ENCODE measurements around the gene CFAP410.

The CFAP410 gene

GRCh38 chr21:44318489-44319285, 20.5 kb downstream of the CFAP410 start:
- TF ChIP-seq CTCF (IDR thresholded peaks at IDR 0.05), result no peak
- no peaks in the 10 kb centered on the region for H3K4me1 ChIP-seq
- H3K9me3 ChIP-seq (ENCODE audit: control insufficient read depth, low read length), result no peaks in the 10 kb centered on the region
- H3K27me3 ChIP-seq (ENCODE audit: control insufficient read depth, insufficient read depth, low read length), result no peaks in the 10 kb centered on the region
- no peak overlapping the region for H3K4me2 ChIP-seq (ENCODE audit: low read length)
- H2AFZ ChIP-seq, result no peak overlapping the region
- H3K36me3 ChIP-seq (ENCODE audit: control insufficient read depth, insufficient read depth, low read length), result no peaks in the 10 kb centered on the region
- no peak overlapping the region for H3K9ac ChIP-seq
- H3K79me2 ChIP-seq, result no peaks in the 10 kb centered on the region
- H3K27ac ChIP-seq, result no peak overlapping the region
- no peak overlapping the region for H3K4me3 ChIP-seq (ENCODE audit: low read depth, low read length)

GRCh38 chr21:44317871-44318270, 21.3 kb downstream of the CFAP410 start:
- Histone ChIP-seq H2AFZ (no peak overlapping the region), H3K27ac (no peak overlapping the region)

GRCh38 chr21:44317241-44317782, 21.9 kb downstream of the CFAP410 start:
- Histone ChIP-seq H3K36me3 (ENCODE audit: control insufficient read depth, insufficient read depth, low read length) (no peaks in the 10 kb centered on the region), H3K27ac (no peak overlapping the region), H3K9me3 (ENCODE audit: control insufficient read depth, low read length) (no peaks in the 10 kb centered on the region), H3K4me2 (ENCODE audit: low read length) (no peak overlapping the region), H3K4me1 (no peaks in the 10 kb centered on the region), H2AFZ (no peak overlapping the region), H3K4me3 (ENCODE audit: low read depth, low read length) (no peak overlapping the region), H3K79me2 (no peaks in the 10 kb centered on the region), H3K27me3 (ENCODE audit: control insufficient read depth, insufficient read depth, low read length) (no peaks in the 10 kb centered on the region), H3K9ac (no peak overlapping the region)
- no peak for TF ChIP-seq CTCF (IDR thresholded peaks at IDR 0.05)

More at GRCh38 chr21:44317871-44318270, 21.3 kb downstream of the CFAP410 start:
- H3K4me3 ChIP-seq (ENCODE audit: low read depth, low read length), result no peak overlapping the region
- H3K27me3 ChIP-seq (ENCODE audit: control insufficient read depth, insufficient read depth, low read length), result no peaks in the 10 kb centered on the region
- H3K79me2 ChIP-seq, result no peaks in the 10 kb centered on the region
- TF ChIP-seq CTCF (IDR thresholded peaks at IDR 0.05), result no peak
- H3K9me3 ChIP-seq (ENCODE audit: control insufficient read depth, low read length), result no peaks in the 10 kb centered on the region
- H3K4me2 ChIP-seq (ENCODE audit: low read length), result no peak overlapping the region
- H3K4me1 ChIP-seq, result no peaks in the 10 kb centered on the region
- no peaks in the 10 kb centered on the region for H3K36me3 ChIP-seq (ENCODE audit: control insufficient read depth, insufficient read depth, low read length)
- no peak overlapping the region for H3K9ac ChIP-seq

- no peak for TF ChIP-seq CTCF (IDR thresholded peaks at IDR 0.05)
- no peaks in the 10 kb centered on the region for H3K79me2 ChIP-seq
- H3K9me3 ChIP-seq (ENCODE audit: control insufficient read depth, low read length), result no peaks in the 10 kb centered on the region
- no peaks in the 10 kb centered on the region for H3K4me1 ChIP-seq
- no peak overlapping the region for H2AFZ ChIP-seq
- H3K27me3 ChIP-seq (ENCODE audit: control insufficient read depth, insufficient read depth, low read length), result no peaks in the 10 kb centered on the region
- no peak overlapping the region for H3K9ac ChIP-seq
- H3K27ac ChIP-seq, result no peak overlapping the region
- no peaks in the 10 kb centered on the region for H3K36me3 ChIP-seq (ENCODE audit: control insufficient read depth, insufficient read depth, low read length)
- H3K4me3 ChIP-seq (ENCODE audit: low read depth, low read length), result no peak overlapping the region
- H3K4me2 ChIP-seq (ENCODE audit: low read length), result no peak overlapping the region
Observed at GRCh38 chr21:44316277-44316900, 22.8 kb downstream of the CFAP410 start.
